Activated T-cell treated with anti-CD3 and anti-CD28 coated beads, Interleukin-2, amount 50 U/mL, for 4 hours (primary cell): ENCODE data around the gene NOVA2. TPM values are rescaled to one million over a fixed set of nuclear protein-coding genes. Genes with fewer than 3 reads are reported as not detected.
"Not testable (repeated sequence)": the region's sequence is repeated elsewhere in the genome, so short reads cannot be mapped to it uniquely, and the experiment has no call there.

Source experiments
- ATAC-seq, 2 donors: fragments of 200-7000 bp; cut with Tn5 transposase; one replicate each; pipeline ENCODE4 v1.10.0; 2021
- DNase-seq: peaks from one replicate; pipeline ENCODE4 v3.0.0-alpha.2; 2020
- H3K27me3 Mint-ChIP-seq: one replicate; pipeline ENCODE4 v1.8.0; 2021; ENCODE audit warnings: low read depth, mixed read lengths
- H3K36me3 Mint-ChIP-seq: one replicate; pipeline ENCODE4 v1.8.0; 2022; ENCODE audit warnings: mixed read lengths; ENCODE audit not compliant: insufficient read depth
- H3K4me1 Mint-ChIP-seq: one replicate; pipeline ENCODE4 v1.8.0; 2021; ENCODE audit warnings: low read depth, mixed read lengths
- H3K4me3 Mint-ChIP-seq: one replicate; pipeline ENCODE4 v1.8.0; 2021; ENCODE audit warnings: mild to moderate bottlenecking, moderate library complexity, mixed read lengths
- H3K9me3 Mint-ChIP-seq: one replicate; pipeline ENCODE4 v1.8.0; 2021; ENCODE audit warnings: mixed read lengths
- total RNA-seq, 3 donors: library from RNA; stranded (reverse); gene quantifications; one replicate each; pipeline ENCODE4 v1.2.1, GENCODE V29; 2021

The NOVA2 gene
- total RNA-seq, 3 donors from 2014 or later, result not detected

GRCh38 chr19:45911291-45911690, 62.4 kb downstream of the NOVA2 start:
- Mint-ChIP-seq H3K27me3 (peaks cover 19% of the 10 kb centered on the region), H3K4me3 (no peak overlapping the region), H3K36me3 (no peaks in the 10 kb centered on the region), H3K4me1 (no peaks in the 10 kb centered on the region), H3K9me3 (no peaks in the 10 kb centered on the region)
- no peak for DNase-seq
- no peak for ATAC-seq

DNA sequence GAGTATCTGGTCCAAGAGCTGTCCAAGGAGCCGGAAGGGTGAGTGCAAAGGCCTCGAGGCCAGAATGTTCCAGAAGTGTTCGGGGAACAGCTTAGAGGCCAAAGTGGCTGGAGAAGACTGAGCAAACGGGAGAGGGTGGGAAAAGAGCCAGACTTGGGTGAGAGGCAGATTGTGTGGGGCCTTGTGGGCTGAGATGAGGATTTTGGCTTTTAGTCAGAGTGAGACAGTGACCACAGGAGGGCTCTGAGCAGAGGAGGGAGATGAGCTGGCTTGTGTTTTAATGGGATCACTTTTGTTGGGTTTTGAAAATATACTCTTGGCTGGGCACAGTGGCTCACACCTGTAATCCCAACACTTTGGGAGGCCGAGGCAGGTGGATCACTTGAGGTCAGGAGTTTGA, 64.7 kb downstream of the NOVA2 start:
- Mint-ChIP-seq H3K9me3 (no peaks in the 10 kb centered on the region), H3K27me3 (peaks cover 16% of the 10 kb centered on the region), H3K4me1 (peaks cover under 1% of the 10 kb centered on the region), H3K4me3 (no peak overlapping the region), H3K36me3 (no peaks in the 10 kb centered on the region)
- ATAC-seq (no peak), DNase-seq (no peak)

DNA sequence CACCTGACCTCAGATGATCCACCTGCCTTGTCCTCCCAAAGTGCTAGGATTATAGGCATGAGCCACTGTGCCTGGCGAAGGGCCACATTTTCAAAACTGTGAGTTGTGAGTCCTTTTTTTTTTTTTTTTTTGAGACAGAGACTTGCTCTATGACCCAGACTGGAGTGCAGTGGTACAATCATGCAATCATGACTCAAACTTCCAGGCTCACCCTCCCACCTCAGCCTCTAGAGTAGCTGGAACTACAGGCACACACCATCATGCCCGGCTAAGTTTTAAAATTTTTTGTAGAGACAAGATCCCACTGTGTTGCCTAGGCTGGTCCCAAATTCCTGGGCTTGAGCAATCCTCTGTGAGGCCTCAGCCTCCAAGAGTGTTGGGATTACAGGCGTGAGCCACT, 67.4 kb downstream of the NOVA2 start:
- H3K36me3 Mint-ChIP-seq, result no peaks in the 10 kb centered on the region
- ATAC-seq, result no peak
- no peak overlapping the region for H3K4me3 Mint-ChIP-seq
- H3K9me3 Mint-ChIP-seq, result no peaks in the 10 kb centered on the region
- no peak for DNase-seq
- peaks cover 7% of the 10 kb centered on the region for H3K4me1 Mint-ChIP-seq
- H3K27me3 Mint-ChIP-seq, result peaks cover 6% of the 10 kb centered on the region

DNA sequence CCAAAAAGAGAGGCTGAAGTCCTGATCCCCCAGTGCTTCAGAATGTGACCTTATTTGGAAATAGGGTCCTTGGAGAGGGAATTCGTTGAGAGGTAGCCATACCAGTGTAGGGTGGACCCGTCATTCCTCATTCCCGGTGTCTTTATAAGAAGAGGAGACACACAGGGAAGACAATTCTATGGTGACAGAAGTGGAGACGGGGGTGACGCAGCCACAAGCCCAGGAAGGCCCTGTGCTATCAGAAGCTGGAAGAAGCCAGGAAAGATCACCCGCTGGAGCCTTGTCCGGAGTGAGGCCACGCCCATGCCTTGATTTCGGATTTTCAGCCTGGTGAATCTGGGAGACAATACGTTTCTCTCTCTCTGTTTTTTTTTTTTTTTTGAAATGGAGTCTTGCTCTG, 68.7 kb downstream of the NOVA2 start:
- no peak for DNase-seq
- peaks cover 5% of the 10 kb centered on the region for H3K27me3 Mint-ChIP-seq
- no peaks in the 10 kb centered on the region for H3K9me3 Mint-ChIP-seq
- peaks cover 2% of the 10 kb centered on the region for H3K36me3 Mint-ChIP-seq
- H3K4me3 Mint-ChIP-seq, result no peak overlapping the region
- H3K4me1 Mint-ChIP-seq, result peaks cover 16% of the 10 kb centered on the region
- no peak for ATAC-seq

- no peaks in the 10 kb centered on the region for H3K27me3 Mint-ChIP-seq
- ATAC-seq (peak; percentile 85 to 86), DNase-seq (peak; percentile 99)
- peak overlapping the region; percentile 90 for H3K4me3 Mint-ChIP-seq
- peaks cover 6% of the 10 kb centered on the region for H3K36me3 Mint-ChIP-seq
- H3K4me1 Mint-ChIP-seq, result peaks cover 17% of the 10 kb centered on the region
- no peaks in the 10 kb centered on the region for H3K9me3 Mint-ChIP-seq
These were observed 70.7 kb downstream of the NOVA2 start for GRCh38 chr19:45902651-45903625.

GRCh38 chr19:45901912-45902650, 71.6 kb downstream of the NOVA2 start, which contains the start of gene MYPOP:
TSS of gene MYPOP (minus strand) at chr19:45902613. CDS start at chr19:45901773, 840 bp downstream.
- H3K36me3 Mint-ChIP-seq, result peaks cover 6% of the 10 kb centered on the region
- peak within 1 kb of the TSS; percentile 90 for H3K4me3 Mint-ChIP-seq
- DNase-seq (no peak), ATAC-seq (peak in 1 of 2 donors; percentile 1)
- peaks cover 17% of the 10 kb centered on the region for H3K4me1 Mint-ChIP-seq
- no peaks in the 10 kb centered on the region for H3K27me3 Mint-ChIP-seq
- no peaks in the 10 kb centered on the region for H3K9me3 Mint-ChIP-seq

DNA sequence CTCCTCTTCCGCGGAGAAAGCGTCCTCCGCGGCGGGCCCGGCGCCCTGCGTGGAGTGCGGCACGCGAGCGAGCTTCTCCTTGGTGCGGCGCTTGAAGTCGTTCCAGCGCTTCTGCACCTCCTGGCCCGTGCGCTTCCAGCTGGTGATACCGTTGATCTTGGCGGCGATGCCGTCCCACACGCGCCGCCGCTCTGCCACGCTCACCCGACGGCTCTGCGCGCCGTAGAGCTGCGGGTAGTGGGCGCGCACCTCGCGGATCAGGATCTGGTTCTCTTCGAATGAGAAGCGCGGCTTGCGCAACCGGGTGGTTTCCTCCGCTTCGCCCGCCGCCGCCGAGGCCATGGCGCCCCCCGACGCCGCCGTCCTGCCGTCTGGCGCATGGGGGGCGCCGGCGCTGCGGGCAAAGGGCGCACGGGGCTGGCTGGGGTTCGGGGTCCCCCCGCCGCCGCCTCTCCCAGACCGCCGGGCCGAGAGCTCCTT, 72.2 kb downstream of the NOVA2 start:
- Mint-ChIP-seq H3K4me1 (peaks cover 17% of the 10 kb centered on the region), H3K9me3 (no peaks in the 10 kb centered on the region), H3K36me3 (peaks cover 6% of the 10 kb centered on the region), H3K4me3 (peak overlapping the region; percentile 16), H3K27me3 (no peaks in the 10 kb centered on the region)
- DNase-seq (no peak), ATAC-seq (peak in 1 of 2 donors; percentile 5)

GRCh38 chr19:45900738-45901431, 72.8 kb downstream of the NOVA2 start:
- no peak overlapping the region for H3K4me3 Mint-ChIP-seq

DNA sequence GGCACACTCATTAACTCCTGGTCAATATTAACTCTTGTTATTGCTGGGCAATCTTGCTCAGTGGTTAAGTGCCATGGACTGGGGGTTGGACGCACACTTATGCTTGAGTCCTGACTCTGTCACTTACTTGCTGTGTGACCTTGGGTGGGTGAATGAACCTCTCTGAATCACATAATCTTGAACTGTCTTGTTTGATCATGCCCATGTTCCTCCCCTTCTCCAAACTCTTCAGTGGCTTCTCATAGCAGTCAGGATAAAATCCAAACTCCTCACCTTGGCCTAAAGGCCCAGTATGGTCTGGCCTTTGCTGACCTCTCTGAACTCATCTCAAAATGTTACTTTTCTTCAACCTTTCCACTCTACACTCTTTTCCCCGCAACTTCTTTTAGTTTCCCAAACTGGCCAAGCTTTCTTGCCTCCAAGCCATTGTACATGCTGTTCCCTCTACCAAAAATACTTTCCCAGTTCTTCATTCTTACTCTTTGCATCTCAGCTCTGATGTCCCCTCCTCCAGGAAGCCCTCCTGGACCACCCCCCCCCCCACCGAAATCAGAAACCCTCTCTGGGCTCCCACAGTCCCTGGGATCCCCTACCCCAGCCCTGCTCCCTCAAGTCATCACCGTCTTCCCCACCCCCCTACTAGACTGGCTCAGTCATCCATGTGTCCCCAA, 73.6 kb downstream of the NOVA2 start:
- no peaks in the 10 kb centered on the region for H3K9me3 Mint-ChIP-seq
- peak overlapping the region; percentile 20 for H3K4me3 Mint-ChIP-seq
- H3K36me3 Mint-ChIP-seq, result peaks cover 6% of the 10 kb centered on the region
- H3K4me1 Mint-ChIP-seq, result peaks cover 17% of the 10 kb centered on the region
- H3K27me3 Mint-ChIP-seq, result no peaks in the 10 kb centered on the region
- DNase-seq (no peak), ATAC-seq (no peak)

More at GRCh38 chr19:45900738-45901431, 72.8 kb downstream of the NOVA2 start:
- Mint-ChIP-seq H3K27me3 (no peaks in the 10 kb centered on the region), H3K36me3 (peaks cover 6% of the 10 kb centered on the region), H3K9me3 (no peaks in the 10 kb centered on the region), H3K4me1 (peaks cover 17% of the 10 kb centered on the region)
- no peak for ATAC-seq
- no peak for DNase-seq

DNA sequence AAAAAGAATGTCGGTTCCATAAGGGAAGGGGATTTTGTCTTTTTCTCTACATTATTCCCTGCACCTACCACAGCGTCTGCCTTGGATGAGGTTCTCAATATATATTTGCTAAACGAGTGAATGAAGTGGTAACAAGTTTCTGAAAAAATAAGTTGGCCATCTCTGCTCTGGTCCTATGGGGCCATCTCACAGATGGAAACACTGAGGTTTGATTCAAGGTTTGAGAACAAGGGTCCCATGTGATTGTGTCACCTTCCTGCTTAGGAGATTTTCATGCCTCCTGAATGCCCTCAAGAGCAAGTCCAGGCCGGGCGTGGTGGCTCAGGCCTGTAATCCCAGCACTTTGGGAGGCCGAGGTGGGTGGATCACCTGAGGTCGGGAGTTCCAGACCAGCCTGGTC, 74.4 kb downstream of the NOVA2 start:
- ATAC-seq (no peak), DNase-seq (no peak)
- Mint-ChIP-seq H3K9me3 (no peaks in the 10 kb centered on the region), H3K36me3 (peaks cover 6% of the 10 kb centered on the region), H3K4me1 (peaks cover 17% of the 10 kb centered on the region), H3K4me3 (no peak overlapping the region), H3K27me3 (no peaks in the 10 kb centered on the region)

- Mint-ChIP-seq H3K9me3 (no peaks in the 10 kb centered on the region), H3K27me3 (no peaks in the 10 kb centered on the region), H3K4me3 (no peak overlapping the region), H3K4me1 (peaks cover 14% of the 10 kb centered on the region), H3K36me3 (peaks cover 6% of the 10 kb centered on the region)
- ATAC-seq (no peak), DNase-seq (no peak)
These were observed 76.3 kb downstream of the NOVA2 start for GRCh38 chr19:45897261-45897812.

DNA sequence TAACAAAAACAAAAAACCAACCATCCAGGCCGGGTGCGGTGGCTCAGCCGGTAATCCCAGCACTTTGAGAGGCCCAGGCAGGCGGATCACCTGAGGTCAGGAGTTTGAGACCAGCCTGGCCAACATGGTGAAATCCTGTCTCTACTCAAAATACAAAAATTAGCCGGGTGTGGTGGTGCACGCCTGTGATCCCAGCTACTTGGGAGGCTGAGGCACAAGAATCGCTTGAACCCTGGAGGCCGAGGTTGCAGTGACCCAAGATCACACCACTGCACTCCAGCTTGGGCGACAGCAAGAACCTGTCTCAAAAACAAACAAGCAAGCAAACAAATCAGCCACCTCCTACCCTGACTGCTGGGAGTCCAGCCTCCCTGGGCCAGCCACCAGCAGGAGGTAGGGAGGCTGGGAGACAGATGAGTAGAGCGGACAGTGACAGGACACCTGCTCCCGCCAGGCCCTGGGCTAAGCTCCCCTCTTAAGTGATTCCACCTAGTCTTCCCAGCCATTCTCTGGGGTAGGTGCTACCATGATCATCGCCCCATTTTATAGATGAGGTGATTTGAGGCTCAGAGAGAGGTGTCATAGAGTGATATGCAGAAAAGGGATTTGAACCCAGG, 77.6 kb downstream of the NOVA2 start:
- H3K4me3 Mint-ChIP-seq, ATAC-seq, H3K36me3 Mint-ChIP-seq, H3K27me3 Mint-ChIP-seq, DNase-seq, H3K9me3 Mint-ChIP-seq: not testable (repeated sequence)
- H3K4me1 Mint-ChIP-seq, result peaks cover 11% of the 10 kb centered on the region

DNA sequence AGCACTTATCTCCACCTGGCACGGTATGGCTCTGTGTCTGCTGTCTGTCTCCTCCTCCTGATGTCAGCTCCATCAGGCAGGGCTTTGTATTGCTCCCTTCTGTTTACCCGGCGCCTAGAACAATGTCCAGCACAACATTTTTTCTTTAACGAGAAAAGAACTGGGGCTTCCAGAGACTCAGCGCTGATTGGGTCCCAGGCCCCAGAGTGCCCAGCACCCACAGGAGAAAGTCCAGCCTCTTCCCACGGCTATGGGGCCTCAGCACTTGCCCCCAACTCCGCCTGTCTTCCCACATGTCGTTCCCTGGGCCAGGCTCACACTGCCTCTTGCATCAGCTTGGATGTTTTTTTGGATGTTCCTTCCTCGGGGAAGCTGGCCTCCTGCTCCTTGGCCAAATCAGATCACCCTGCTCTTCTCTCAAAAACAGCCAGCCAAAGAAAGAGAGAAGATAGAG, 78.1 kb downstream of the NOVA2 start:
- H3K36me3 Mint-ChIP-seq, result peaks cover 6% of the 10 kb centered on the region
- no peak overlapping the region for H3K4me3 Mint-ChIP-seq
- DNase-seq (no peak), ATAC-seq (no peak)
- H3K27me3 Mint-ChIP-seq, result no peaks in the 10 kb centered on the region
- no peaks in the 10 kb centered on the region for H3K9me3 Mint-ChIP-seq
- peaks cover 6% of the 10 kb centered on the region for H3K4me1 Mint-ChIP-seq
